GM18951 (cell line): ENCODE data around the gene BOD1.

ENCODE experiments used
- POLR2A ChIP-seq: IDR thresholded peaks from 4 replicates; pipeline ENCODE4 v1.6.1; 2011; ENCODE audit warnings: mild to moderate bottlenecking; ENCODE audit not compliant: insufficient read length, insufficient read depth; ENCODE audit errors: extremely low read depth
- in situ Hi-C: fragments of 300-500 bp; cut with MboI; formaldehyde crosslinking; loops from one replicate; pipeline ENCODE4 v1.12.0; 2022; ENCODE audit warnings: low sequenced_read_pairs, mixed read lengths, inconsistent platforms; ENCODE audit not compliant: unreplicated experiment

BOD1 gene

DNA sequence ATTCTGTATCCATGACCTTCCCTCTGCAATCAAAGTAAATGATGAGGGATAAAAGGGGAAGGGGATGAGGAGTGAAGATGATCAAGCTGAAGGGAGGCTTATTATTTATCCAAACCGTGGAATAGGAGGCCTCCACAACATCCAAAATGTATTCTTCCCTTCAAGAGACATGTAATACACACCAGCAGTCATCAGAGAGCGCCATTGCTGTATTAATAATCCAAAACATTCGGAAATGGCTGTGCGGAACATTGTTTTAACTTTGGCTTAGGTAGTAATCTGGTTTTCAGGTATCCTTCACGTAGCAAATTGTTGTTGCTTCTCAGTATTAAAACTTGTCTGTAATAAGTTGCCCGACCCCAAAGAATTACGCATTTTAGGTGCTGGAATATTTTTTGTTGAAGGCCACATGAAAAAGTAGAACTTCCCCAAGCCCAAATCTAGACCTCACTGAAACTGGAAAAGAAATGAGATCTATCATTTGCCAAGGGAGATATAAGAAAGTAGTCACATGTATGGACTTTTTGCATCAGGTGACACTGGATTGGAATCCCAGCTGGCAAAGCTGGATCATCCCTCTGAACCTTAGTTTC lies 2.6 kb upstream of the BOD1 start:
- in situ Hi-C loops, result loop anchor here (25.0 kb wide), 1 partner anchor 693 kb away; no protein-coding TSS in a partner anchor
- no peak for TF ChIP-seq POLR2A

DNA sequence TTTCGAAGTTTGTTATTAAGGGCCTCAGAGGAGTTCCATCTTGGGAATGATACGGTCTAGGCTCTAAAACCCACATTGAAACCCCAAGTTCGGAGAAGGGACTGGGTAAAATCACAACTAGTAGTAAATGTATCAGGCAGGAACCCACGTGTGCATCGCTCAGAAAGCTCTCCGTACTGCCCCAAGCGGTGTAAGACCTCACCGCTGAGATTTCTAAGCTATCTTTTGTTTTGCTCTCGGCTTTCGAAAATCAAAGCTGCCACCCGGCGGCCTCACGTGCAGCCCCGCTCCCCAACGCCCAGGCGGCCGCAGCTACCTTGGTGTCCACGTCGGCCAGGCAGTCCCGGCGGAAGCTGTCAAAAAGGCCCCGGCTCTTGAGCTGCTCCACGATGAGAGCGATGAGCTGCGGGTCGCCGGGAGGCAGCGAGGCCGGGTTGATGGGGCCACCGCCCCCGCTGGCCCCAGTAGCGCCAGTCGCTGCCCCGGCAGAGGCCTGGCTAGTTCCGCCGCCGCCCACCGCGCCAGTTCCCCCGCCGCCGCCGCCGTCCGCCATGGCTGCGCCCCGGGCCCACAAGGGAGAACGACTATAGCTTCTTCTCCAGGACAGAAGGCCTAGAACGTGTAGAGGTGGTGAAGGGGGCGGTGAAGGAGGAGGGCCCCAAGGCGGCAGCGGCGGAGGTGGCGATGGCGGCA lies 420 bp downstream of the BOD1 start:
- in situ Hi-C loops, result loop anchor here (25.0 kb wide), 1 partner anchor 696 kb away; no protein-coding TSS in a partner anchor
- peak; percentile 31 for TF ChIP-seq POLR2A

DNA sequence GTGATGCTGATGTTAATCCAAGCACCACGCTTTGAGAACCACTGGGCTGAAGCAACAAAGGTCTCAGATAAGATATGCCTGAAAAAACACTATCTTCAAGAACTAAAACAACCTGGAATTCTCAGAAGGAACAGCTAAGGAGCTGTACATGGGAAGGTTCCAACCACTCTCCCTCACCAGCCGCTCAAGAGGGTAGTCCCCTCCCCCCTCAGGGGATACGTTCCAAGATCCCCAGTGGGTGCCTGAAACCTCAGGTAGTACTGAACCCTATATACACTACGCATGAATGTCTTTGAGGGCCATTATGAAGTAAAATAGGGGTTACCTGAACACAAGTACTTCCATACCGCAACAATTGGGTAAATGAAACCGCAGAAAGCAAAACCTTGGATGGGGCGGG lies 1.9 kb downstream of the BOD1 start:
- in situ Hi-C loops, result loop anchor here (25.0 kb wide), 1 partner anchor 698 kb away; no protein-coding TSS in a partner anchor
- no peak for TF ChIP-seq POLR2A

DNA sequence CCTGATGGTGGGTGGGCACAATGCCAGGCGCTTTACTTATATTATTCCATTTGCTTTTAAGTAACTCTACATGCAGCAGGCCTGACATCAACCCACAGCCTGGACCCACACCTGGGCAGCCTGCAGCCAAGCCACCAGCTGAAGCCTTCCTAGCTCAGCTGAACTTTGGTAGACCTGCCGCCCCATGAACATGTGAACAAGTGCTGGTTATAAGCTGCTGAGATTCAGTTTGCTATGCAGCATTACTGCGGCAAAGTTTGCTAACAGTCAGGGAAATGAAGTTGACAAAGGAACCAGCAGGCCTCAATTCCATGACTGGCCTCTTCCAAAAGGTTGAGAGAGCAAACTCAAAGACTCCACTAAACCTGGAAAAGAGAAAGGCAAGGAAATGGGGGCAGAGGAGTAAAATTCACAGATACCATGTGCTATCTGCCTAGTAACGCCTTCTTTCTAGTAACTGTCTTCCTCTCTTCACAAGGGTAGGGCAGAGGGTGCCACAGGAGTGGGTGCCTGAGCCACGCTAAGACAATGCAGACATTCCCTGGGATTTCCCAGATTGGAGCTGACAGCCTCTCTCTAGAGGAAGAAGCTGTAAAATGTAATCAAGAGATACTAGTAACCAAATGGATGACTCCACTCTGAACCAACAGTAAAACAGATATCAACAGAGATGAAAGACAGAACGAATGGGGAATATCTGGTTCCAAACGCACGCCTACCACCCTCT lies 2.9 kb downstream of the BOD1 start:
- in situ Hi-C loops, result loop anchor here (25.0 kb wide), 1 partner anchor 699 kb away; no protein-coding TSS in a partner anchor
- no peak for TF ChIP-seq POLR2A

DNA sequence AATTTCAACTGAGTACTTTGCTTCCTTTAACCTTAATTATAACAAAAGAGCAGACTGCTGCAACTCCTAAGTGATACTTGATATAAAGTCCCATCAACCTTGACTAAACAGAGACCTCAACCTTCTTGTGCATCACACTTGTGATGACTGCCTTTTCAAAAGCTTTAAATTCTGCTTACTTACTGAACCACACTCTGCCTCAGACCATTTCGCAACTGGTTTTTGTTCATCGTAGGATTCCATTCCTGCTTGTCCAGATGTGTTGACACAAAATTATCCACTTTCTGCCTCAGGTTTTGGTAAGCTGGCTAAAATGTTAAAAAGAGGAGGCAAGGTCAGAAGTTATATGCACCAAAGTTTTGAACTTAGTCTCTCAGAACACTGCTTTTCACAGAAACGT lies 3.5 kb downstream of the BOD1 start:
- TF ChIP-seq POLR2A, result no peak
- in situ Hi-C loops, result loop anchor here (25.0 kb wide), 1 partner anchor 699 kb away; no protein-coding TSS in a partner anchor

DNA sequence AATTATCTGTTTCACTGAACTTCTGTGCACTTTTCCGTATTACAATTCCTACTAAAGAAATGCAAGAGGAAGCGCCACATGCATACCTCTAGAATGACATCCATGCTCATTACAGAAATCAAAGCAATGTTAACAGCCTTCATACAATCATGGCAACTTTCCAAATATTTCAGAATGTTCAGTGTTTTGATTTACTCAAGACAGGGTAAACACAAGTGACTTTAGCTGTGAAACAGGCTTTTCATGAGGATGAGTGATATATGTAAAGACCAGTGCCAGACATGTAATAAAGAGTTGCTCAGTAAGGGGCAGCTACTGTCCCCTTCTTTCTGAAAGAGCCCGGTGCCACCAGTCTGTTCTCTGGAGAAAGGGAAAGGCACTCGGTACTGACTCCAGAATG lies 4.7 kb downstream of the BOD1 start:
- in situ Hi-C loops, result loop anchor here (25.0 kb wide), 1 partner anchor 701 kb away; no protein-coding TSS in a partner anchor

DNA sequence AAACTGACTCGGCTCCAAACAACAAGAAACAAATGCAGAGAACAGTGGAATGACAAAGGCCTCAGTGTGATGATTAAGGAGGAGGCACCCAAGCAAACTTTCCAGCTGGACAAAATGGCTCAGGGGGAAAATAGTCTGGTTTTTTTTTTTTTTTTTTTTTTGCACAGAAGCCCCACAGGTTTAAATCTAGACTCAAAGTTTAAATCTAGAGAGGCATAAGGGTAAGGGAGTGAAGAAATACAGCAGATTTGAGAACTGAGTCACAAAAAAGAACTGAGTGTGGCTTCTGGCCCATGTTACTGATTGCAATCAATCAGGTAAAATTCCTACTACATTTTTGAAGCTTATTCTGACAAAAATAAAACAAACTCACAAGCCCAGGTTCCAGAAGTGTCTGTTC lies 12.3 kb downstream of the BOD1 start:
- no peak for TF ChIP-seq POLR2A
- in situ Hi-C loops, result loop anchor here (25.0 kb wide), 1 partner anchor 708 kb away; no protein-coding TSS in a partner anchor

More for the DNA sequence above, 4.7 kb downstream of the BOD1 start:
- TF ChIP-seq POLR2A, result no peak

DNA sequence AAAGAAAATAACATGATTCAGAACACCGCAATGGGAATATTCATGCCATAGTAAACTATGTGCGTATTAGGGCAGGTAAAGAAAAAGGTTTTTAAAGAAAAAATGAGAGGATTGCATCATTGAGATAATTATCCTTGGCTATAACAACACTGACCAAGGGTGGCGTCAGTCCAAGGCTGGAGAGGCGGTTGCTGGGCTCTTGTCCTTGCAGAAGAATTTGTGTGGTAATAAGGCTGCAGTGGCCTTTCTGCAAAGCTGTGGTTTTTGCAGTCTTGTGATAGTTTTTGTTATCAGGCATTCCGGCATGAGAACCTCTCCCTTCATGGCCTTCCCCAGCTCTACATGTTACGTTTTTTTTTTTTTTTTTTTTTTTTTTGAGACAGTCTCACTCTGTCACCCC lies 14.0 kb downstream of the BOD1 start:
- in situ Hi-C loops, result loop anchor here (25.0 kb wide), 1 partner anchor 710 kb away; no protein-coding TSS in a partner anchor
- TF ChIP-seq POLR2A, result no peak

DNA sequence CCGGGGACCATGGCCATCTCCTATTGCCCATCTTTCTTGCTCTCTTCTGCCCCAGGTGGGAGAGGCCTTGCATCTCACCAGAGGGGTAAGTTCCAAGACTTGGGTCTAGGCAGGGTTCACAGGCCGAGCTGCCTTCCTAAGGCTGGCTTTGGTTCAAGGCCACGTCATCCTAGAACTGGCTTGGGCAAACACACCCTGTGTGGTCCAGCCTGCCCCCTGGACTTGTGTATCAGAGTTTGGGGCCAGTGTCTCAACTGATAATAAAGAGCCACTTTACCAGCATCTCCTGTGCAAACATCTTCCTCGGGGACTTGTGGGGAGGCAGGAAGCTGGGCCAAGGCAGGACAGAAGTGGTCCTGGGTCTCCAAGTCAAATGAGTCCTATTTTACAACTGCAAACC lies 17.8 kb downstream of the BOD1 start:
- in situ Hi-C loops, result no loop called here

DNA sequence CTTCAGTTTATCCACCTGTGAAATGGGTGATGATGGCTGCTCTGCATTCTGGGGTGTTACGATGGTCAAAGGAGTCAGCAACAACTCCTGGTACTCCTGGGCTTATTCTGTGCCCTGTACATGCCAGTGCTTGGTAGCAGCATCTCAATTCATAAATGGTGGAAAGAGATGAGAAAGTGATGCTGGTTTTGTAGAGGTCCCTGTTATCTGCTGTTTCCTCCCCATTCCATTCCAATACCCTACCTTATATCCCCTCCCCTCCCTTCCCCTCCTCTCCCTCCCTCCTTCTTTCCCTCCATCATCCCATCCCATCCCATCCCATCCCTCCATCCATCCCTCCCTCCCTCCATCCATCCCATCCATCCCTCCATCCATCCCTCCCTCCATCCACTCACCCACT lies 19.1 kb downstream of the BOD1 start:
- in situ Hi-C loops, result no loop called here
- TF ChIP-seq POLR2A, result no peak

More for the DNA sequence above, 17.8 kb downstream of the BOD1 start:
- TF ChIP-seq POLR2A, result no peak

DNA sequence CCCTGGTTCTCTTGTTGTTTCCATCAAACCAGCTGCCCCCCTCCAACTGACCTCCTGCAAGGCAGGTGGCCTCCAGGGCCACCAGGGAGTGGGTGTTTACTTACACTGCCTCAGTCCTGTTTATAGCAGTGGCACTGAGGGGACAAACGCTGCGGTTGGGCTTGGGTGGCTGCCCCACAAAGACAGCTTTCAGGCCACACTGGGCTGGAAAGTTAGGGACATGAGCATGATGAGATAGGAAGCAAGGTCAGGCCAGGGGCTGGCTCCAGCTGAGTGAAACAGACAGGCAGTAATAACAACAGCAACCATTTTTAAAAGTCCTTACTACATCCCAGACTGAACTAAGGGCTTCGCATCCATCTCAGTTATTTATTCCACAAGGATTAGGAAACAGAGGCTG lies 20.6 kb downstream of the BOD1 start:
- TF ChIP-seq POLR2A, result no peak
- in situ Hi-C loops, result no loop called here

DNA sequence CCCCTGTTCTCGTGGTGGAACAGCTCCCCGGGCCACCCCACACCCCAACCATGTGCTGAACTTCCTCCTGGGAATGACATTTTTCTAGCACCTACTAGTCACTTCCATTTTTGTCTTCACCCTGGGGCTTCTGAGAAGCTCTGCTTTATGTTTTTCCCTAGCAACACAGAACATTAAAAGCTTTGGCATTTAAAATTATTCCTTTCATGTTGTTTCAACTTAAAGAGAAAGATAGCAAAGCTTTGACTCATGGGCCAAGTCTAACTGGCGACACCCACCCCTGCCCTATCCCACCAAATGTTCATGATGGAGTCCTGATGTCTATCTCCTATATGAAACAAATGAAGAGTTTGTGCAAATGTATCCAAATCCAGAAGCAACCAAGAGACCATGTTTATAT lies 22.4 kb downstream of the BOD1 start:
- in situ Hi-C loops, result no loop called here

DNA sequence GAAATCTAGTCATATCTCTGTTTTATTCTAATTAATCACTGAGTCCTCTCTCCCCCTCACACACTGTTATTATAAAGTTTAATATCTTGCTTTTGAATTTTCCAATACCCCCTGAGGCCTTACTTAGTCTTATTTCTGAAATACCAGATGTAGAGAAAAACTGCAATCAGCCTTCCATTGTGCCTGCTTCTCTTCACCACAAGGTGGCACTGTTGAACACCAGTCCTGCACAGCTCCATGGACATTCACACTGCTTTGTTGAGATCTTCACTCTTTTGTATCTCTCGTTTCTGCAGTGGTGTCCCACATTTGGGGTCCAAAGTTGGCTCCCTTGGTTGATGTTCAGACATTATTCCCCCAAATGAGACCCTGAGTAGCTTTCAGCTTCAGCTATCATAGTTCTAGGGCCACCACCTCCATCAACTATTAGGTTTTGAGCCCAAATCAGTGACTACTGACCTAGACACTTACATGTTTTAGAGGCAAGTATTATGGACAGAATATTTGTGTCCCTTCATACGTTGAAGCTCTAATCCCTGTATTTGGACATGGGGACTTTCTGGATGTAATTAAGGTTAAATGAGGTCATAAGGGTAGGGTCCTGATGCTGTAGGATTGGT lies 24.3 kb downstream of the BOD1 start:
- in situ Hi-C loops, result no loop called here
- no peak for TF ChIP-seq POLR2A

More for the DNA sequence above, 22.4 kb downstream of the BOD1 start:
- TF ChIP-seq POLR2A, result no peak
